CD4-positive, alpha-beta T cell (primary cell): Measurements from ENCODE around the gene KPNA1. TPM values are rescaled to one million over a fixed set of nuclear protein-coding genes. Genes with fewer than 3 reads are reported as not detected.
A peak's percentile ranks its signal among the peaks of the same experiment; 100 is the strongest.

Experiments
- ATAC-seq: fragments of 200-7000 bp; cut with Tn5 transposase; one replicate; pipeline ENCODE4 v1.10.0; 2022; ENCODE audit warnings: mild to moderate bottlenecking; ENCODE audit not compliant: poor library complexity
- CTCF ChIA-PET: fragments of 350-600 bp; sonication (Branson Sonifier 250); formaldehyde crosslinking; loops from one replicate; lab custom pipeline; 2021; ENCODE audit warnings: antibody characterized with exemption, inconsistent platforms; lab: Charles Lee
- POLR2A ChIA-PET: fragments of 350-600 bp; sonication (Branson Sonifier 250); formaldehyde crosslinking; loops from one replicate; lab custom pipeline; 2021; ENCODE audit warnings: antibody characterized with exemption, inconsistent platforms; lab: Charles Lee
- DNase-seq, 14 experiments: peaks; one replicate each; pipeline ENCODE4 v3.0.0-alpha.2; 2013 to 2020; ENCODE audit warnings: mixed read lengths in 2 of 14
- H3K27ac ChIP-seq, 2 donors: one replicate each; pipeline versions ENCODE4 v1.5.1 to v1.7.0; 2013; ENCODE audit warnings: low read length in 2 of 2, low read depth in 1 of 2, mild to moderate bottlenecking in 1 of 2
- H3K27me3 ChIP-seq, 2 experiments: 1 replicate in 1 of 2; 2 replicates in 1 of 2; pipeline versions ENCODE4 v1.6.1 to v1.7.0; 2013; ENCODE audit warnings: low read length in 2 of 2, control low read depth in 1 of 2, mild to moderate bottlenecking in 1 of 2, moderate library complexity in 1 of 2; ENCODE audit not compliant: insufficient read depth in 2 of 2, control insufficient read depth in 1 of 2
- H3K36me3 ChIP-seq: one replicate; pipeline ENCODE4 v1.6.1; 2013; ENCODE audit warnings: low read length, control low read depth; ENCODE audit not compliant: insufficient read depth
- H3K4me1 ChIP-seq: one replicate; pipeline ENCODE4 v1.6.1; 2013; ENCODE audit warnings: low read length, control low read depth; ENCODE audit not compliant: insufficient read depth
- H3K4me3 ChIP-seq: one replicate; pipeline ENCODE4 v1.5.1; 2013; ENCODE audit warnings: mild to moderate bottlenecking, low read length, moderate library complexity
- H3K9me3 ChIP-seq, 2 experiments: 1 replicate in 1 of 2; 2 replicates in 1 of 2; pipeline versions ENCODE4 v1.6.1 to v1.7.0; 2013; ENCODE audit warnings: low read length in 2 of 2, mild to moderate bottlenecking in 2 of 2, control low read depth in 1 of 2, moderate library complexity in 1 of 2; ENCODE audit not compliant: control insufficient read depth in 1 of 2, insufficient read depth in 1 of 2
- H3K27ac Mint-ChIP-seq: one replicate; pipeline ENCODE4 v1.8.0; 2020; ENCODE audit warnings: mixed read lengths
- H3K27me3 Mint-ChIP-seq: one replicate; pipeline ENCODE4 v1.8.0; 2021; ENCODE audit warnings: mixed read lengths
- H3K36me3 Mint-ChIP-seq: one replicate; pipeline ENCODE4 v1.8.0; 2021; ENCODE audit warnings: low read depth, mixed read lengths
- H3K4me1 Mint-ChIP-seq: one replicate; pipeline ENCODE4 v1.8.0; 2021; ENCODE audit warnings: low read depth, mixed read lengths
- H3K4me3 Mint-ChIP-seq: one replicate; pipeline ENCODE4 v1.8.0; 2020; ENCODE audit warnings: mild to moderate bottlenecking, mixed read lengths
- H3K9me3 Mint-ChIP-seq: one replicate; pipeline ENCODE4 v1.8.0; 2020; ENCODE audit warnings: mixed read lengths
- CTCF ChIP-seq: fragments of 200-600 bp; IDR thresholded peaks from one replicate; pipeline ENCODE4 v1.8.0; 2022; ENCODE audit warnings: antibody characterized with exemption, mild to moderate bottlenecking
- intact Hi-C, 2 experiments: fragments of 100-400 bp; cut with DNase I in 1 of 2; cut with micrococcal nuclease in 1 of 2; formaldehyde crosslinking; loops; one replicate each; pipeline versions ENCODE4 v1.15.1 to v1.9.0; 2023 to 2025; cut with DNase I, micrococcal nuclease
- total RNA-seq, 174 experiments: library from RNA in 2 of 174; stranded (reverse) in 2 of 174; gene quantifications; one replicate each; pipeline ENCODE4 v1.2.3 and lab custom pipeline; 2021 to 2026

The KPNA1 gene
- total RNA-seq, 2 experiments from 2014 or later, result 46.2 to 49.8 TPM

GRCh38 chr3:122536632-122537001 lies 21.9 kb upstream of the KPNA1 start:
- Histone ChIP-seq H3K9me3 (no peaks in the 10 kb centered on the region), H3K27ac (no peak overlapping the region), H3K4me1 (no peaks in the 10 kb centered on the region), H3K36me3 (peaks cover 92% of the 10 kb centered on the region), H3K27me3 (no peaks in the 10 kb centered on the region), H3K4me3 (no peak overlapping the region)
- no peak for TF ChIP-seq CTCF
- ChIA-PET CTCF (no interaction called here), POLR2A (interaction anchor here (0.8 to 1.0 kb wide), 2 partner anchors 67 to 163 kb away, joined by 3 read pairs; no protein-coding TSS in a partner anchor)
- H3K36me3 Mint-ChIP-seq, result peaks cover 95% of the 10 kb centered on the region
- DNase-seq (no peak), ATAC-seq (no peak)
- H3K4me1 Mint-ChIP-seq, result peaks cover 9% of the 10 kb centered on the region
- intact Hi-C loops, result no loop called here
- H3K27me3 Mint-ChIP-seq, result no peaks in the 10 kb centered on the region
- no peak overlapping the region for H3K27ac Mint-ChIP-seq
- H3K4me3 Mint-ChIP-seq, result no peak overlapping the region
- no peaks in the 10 kb centered on the region for H3K9me3 Mint-ChIP-seq

GRCh38 chr3:122535964-122536631 lies 21.4 kb upstream of the KPNA1 start:
- no peak overlapping the region for H3K27ac ChIP-seq
- Mint-ChIP-seq H3K27me3 (no peaks in the 10 kb centered on the region), H3K4me3 (no peak overlapping the region), H3K9me3 (no peaks in the 10 kb centered on the region), H3K27ac (no peak overlapping the region), H3K4me1 (peaks cover 9% of the 10 kb centered on the region), H3K36me3 (peaks cover 93% of the 10 kb centered on the region)
- no peaks in the 10 kb centered on the region for H3K9me3 ChIP-seq
- no peak for TF ChIP-seq CTCF
- POLR2A ChIA-PET, result interaction anchor here (0.8 to 1.0 kb wide), 2 partner anchors 66 to 164 kb away, joined by 3 read pairs; no protein-coding TSS in a partner anchor
- ATAC-seq (no peak), DNase-seq (no peak)
- no peak overlapping the region for H3K4me3 ChIP-seq
- no peaks in the 10 kb centered on the region for H3K4me1 ChIP-seq
- CTCF ChIA-PET, result no interaction called here
- intact Hi-C loops, result no loop called here
- H3K27me3 ChIP-seq, result no peaks in the 10 kb centered on the region
- peaks cover 92% of the 10 kb centered on the region for H3K36me3 ChIP-seq

DNA sequence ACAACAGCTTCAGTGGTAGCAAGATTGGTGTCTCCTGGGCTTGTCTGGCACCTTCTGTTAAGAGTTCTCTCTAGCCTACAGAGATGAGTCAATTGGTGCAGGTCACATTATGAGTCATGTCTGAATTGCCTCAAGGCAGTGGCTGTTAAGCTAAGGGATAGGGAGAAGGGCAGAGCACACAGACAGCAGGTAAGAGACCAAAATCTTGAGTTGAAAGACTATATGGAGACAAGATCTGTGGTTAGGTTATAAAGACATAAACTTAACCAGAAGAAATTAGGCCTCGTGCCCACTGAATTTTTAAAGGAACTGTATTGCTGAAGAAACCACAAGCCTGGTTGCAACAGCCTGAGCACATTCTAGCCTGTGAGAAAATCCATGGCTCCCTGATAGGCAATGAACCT lies 19.2 kb upstream of the KPNA1 start:
- POLR2A ChIA-PET, result no interaction called here
- TF ChIP-seq CTCF, result no peak
- Mint-ChIP-seq H3K4me1 (peaks cover 4% of the 10 kb centered on the region), H3K4me3 (no peak overlapping the region), H3K27ac (no peak overlapping the region), H3K36me3 (peaks cover 85% of the 10 kb centered on the region), H3K27me3 (no peaks in the 10 kb centered on the region), H3K9me3 (no peaks in the 10 kb centered on the region)
- CTCF ChIA-PET, result no interaction called here
- Histone ChIP-seq H3K36me3 (peaks cover 83% of the 10 kb centered on the region), H3K27ac (no peak overlapping the region), H3K4me1 (no peaks in the 10 kb centered on the region), H3K4me3 (no peak overlapping the region), H3K9me3 (no peaks in the 10 kb centered on the region), H3K27me3 (no peaks in the 10 kb centered on the region)
- ATAC-seq (no peak), DNase-seq (peak in 1 of 14 experiments; percentile 9)
- intact Hi-C loops, result no loop called here
